Astrocyte (in vitro differentiated cells and primary cell): ENCODE results near the gene GATM.

Source experiments
- CTCF ChIP-seq: IDR thresholded peaks from 2 replicates; pipeline ENCODE4 v1.5.1; 2011; ENCODE audit warnings: low read depth, mild to moderate bottlenecking, inconsistent platforms, low read length, moderate library complexity; ENCODE audit not compliant: insufficient read depth
- EZH2 ChIP-seq: IDR thresholded peaks from 2 replicates; pipeline ENCODE4 v1.6.1; 2012; ENCODE audit warnings: mild to moderate bottlenecking, low read length, inconsistent platforms; ENCODE audit not compliant: insufficient read depth

- TF ChIP-seq CTCF (no peak), EZH2 (no peak)
Observed at GRCh38 chr15:45319472-45320214, 58.7 kb downstream of the GATM start.
